HCT116 (cell line): ENCODE measurements around the gene CDH4. TPM values are rescaled to one million over a fixed set of nuclear protein-coding genes. Genes with fewer than 3 reads are reported as not detected.

Experiments used
- ATAC-seq: fragments of 200-7000 bp; cut with Tn5 transposase; 2 replicates; pipeline ENCODE4 v1.9.1; 2020; ENCODE audit warnings: mild to moderate bottlenecking, moderate library complexity
- BruUV-seq: library from RNA; stranded (reverse); fragments of 400-500 nt; replicated peaks from 2 replicates; lab custom pipeline; 2021; lab: Mats Ljungman, UMichigan
- CTCF ChIA-PET: fragments of 300-600 bp; sonication (Branson Sonifier 250); formaldehyde crosslinking; loops from one replicate; lab custom pipeline; 2021; ENCODE audit warnings: antibody characterized with exemption; lab: Charles Lee
- POLR2A ChIA-PET: fragments of 300-600, 350-600 bp; sonication (Branson Sonifier 250); formaldehyde crosslinking; loops from one replicate; lab custom pipeline; 2021; ENCODE audit warnings: antibody characterized with exemption; lab: Charles Lee
- RAD21 ChIA-PET, 2 experiments: fragments of 300-600 bp; sonication (Branson Sonifier 250); formaldehyde crosslinking; loops; one replicate each; lab custom pipeline; 2023; ENCODE audit warnings: low total read pairs in 2 of 2; ENCODE audit not compliant: uncharacterized antibody in 2 of 2, unreplicated experiment in 2 of 2, low non-redundant PET in 1 of 2; lab: Charles Lee
- DNase-seq: peaks from one replicate; pipeline ENCODE4 v3.0.0-alpha.2; 2010; ENCODE audit warnings: low read depth, low spot score
- H2AFZ ChIP-seq: fragments of 200-600 bp; shearing (Covaris generic), sonication (generic); 2 replicates; pipeline ENCODE4 v1.6.1; 2017; ENCODE audit warnings: low read depth, mixed run types, mixed read lengths, antibody characterized with exemption, low read length; ENCODE audit not compliant: poor library complexity, severe bottlenecking
- H3K27ac ChIP-seq: 2 replicates; pipeline ENCODE4 v1.5.1; 2012; ENCODE audit warnings: low read depth, low read length
- H3K27me3 ChIP-seq: fragments of 200-600 bp; sonication (generic); 2 replicates; pipeline ENCODE4 v1.6.1; 2016; ENCODE audit warnings: mixed run types, low read length, mixed read lengths; ENCODE audit not compliant: insufficient read depth
- H3K36me3 ChIP-seq, 2 experiments: fragments of 200-500 bp in 1 of 2; fragments of 200-600 bp in 1 of 2; sonication (Bioruptor generic) in 1 of 2; sonication (generic) in 1 of 2; 2 replicates each; pipeline versions ENCODE4 v1.5.1 to v1.6.1; 2014 to 2016; ENCODE audit warnings: low read length in 2 of 2, inconsistent platforms in 1 of 2, mixed read lengths in 1 of 2, mixed run types in 1 of 2; ENCODE audit not compliant: insufficient read depth in 2 of 2, control insufficient read depth in 1 of 2
- H3K4me1 ChIP-seq, 2 experiments: fragments of 200-600 bp in 1 of 2; sonication (generic) in 1 of 2; 2 replicates each; pipeline versions ENCODE4 v1.5.1 to v1.6.1; 2012 to 2017; ENCODE audit warnings: low read length in 2 of 2, inconsistent platforms in 1 of 2, mild to moderate bottlenecking in 1 of 2, mixed read lengths in 1 of 2, mixed run types in 1 of 2, moderate library complexity in 1 of 2; ENCODE audit not compliant: insufficient read depth in 2 of 2, control insufficient read depth in 1 of 2
- H3K4me2 ChIP-seq: fragments of 200-600 bp; sonication (generic); 2 replicates; pipeline ENCODE4 v1.6.1; 2017; ENCODE audit warnings: mixed run types, low read length, mixed read lengths
- H3K4me3 ChIP-seq, 2 experiments: fragments of 200-600 bp in 1 of 2; sonication (generic) in 1 of 2; replicated peaks in 1 of 2; 2 replicates each; pipeline ENCODE4 v1.5.1; 2011 to 2016; ENCODE audit warnings: low read length in 2 of 2, control low read depth in 1 of 2, low read depth in 1 of 2, mild to moderate bottlenecking in 1 of 2, mixed read lengths in 1 of 2, mixed run types in 1 of 2
- H3K79me2 ChIP-seq: fragments of 200-600 bp; sonication (generic); 2 replicates; pipeline ENCODE4 v1.6.1; 2017; ENCODE audit warnings: mild to moderate bottlenecking, mixed run types, low read length, moderate library complexity, mixed read lengths; ENCODE audit not compliant: insufficient read depth
- H3K9ac ChIP-seq: fragments of 200-600 bp; sonication (generic); 2 replicates; pipeline ENCODE4 v1.6.1; 2016; ENCODE audit warnings: low read length, mixed read lengths
- H3K9me2 ChIP-seq: fragments of 200-600 bp; sonication (generic), shearing (Covaris generic); 2 replicates; pipeline ENCODE4 v1.6.1; 2017; ENCODE audit warnings: mixed run types, mild to moderate bottlenecking, moderate library complexity; ENCODE audit not compliant: insufficient read depth
- H3K9me3 ChIP-seq, 2 experiments: fragments of 200-500 bp in 1 of 2; fragments of 200-600 bp in 1 of 2; sonication (Bioruptor generic) in 1 of 2; sonication (generic) in 1 of 2; 2 replicates each; pipeline ENCODE4 v1.6.1; 2014 to 2017; ENCODE audit warnings: low read length in 2 of 2, mixed read lengths in 2 of 2, inconsistent platforms in 1 of 2, low read depth in 1 of 2, mild to moderate bottlenecking in 1 of 2, mixed run types in 1 of 2, moderate library complexity in 1 of 2; ENCODE audit not compliant: control insufficient read depth in 1 of 2, insufficient read depth in 1 of 2
- H4K20me1 ChIP-seq: fragments of 200-600 bp; sonication (generic), shearing (Covaris generic); 2 replicates; pipeline ENCODE4 v1.6.1; 2017; ENCODE audit warnings: mixed run types, mild to moderate bottlenecking, moderate library complexity; ENCODE audit not compliant: insufficient read depth
- CEBPB ChIP-seq: IDR thresholded peaks from 2 replicates; pipeline ENCODE4 v1.6.1; 2012; ENCODE audit warnings: low read depth
- ELF1 ChIP-seq: IDR thresholded peaks from 2 replicates; pipeline ENCODE4 v1.6.1; 2012; ENCODE audit warnings: low read depth, borderline replicate concordance
- EZH2phosphoT487 ChIP-seq: fragments of 200-600 bp; IDR thresholded peaks from 2 replicates; pipeline ENCODE4 v1.6.1; 2018; ENCODE audit warnings: antibody characterized with exemption, borderline replicate concordance
- FOSL1 ChIP-seq: IDR thresholded peaks from 2 replicates; pipeline ENCODE4 v1.6.1; 2012; ENCODE audit warnings: low read depth
- JUND ChIP-seq: IDR thresholded peaks from 2 replicates; pipeline ENCODE4 v1.6.1; 2012
- RAD21 ChIP-seq: IDR thresholded peaks from 2 replicates; pipeline ENCODE4 v1.6.1; 2012; ENCODE audit warnings: low read depth, mild to moderate bottlenecking
- YY1 ChIP-seq: IDR thresholded peaks from 2 replicates; pipeline ENCODE4 v1.6.1; 2011; ENCODE audit warnings: low read length, low read depth, moderate library complexity, mild to moderate bottlenecking; ENCODE audit not compliant: insufficient replicate concordance; ENCODE audit errors: extremely low read depth
- ZFX ChIP-seq: fragments of 450-650 bp; IDR thresholded peaks from 2 replicates; pipeline ENCODE4 v1.6.1; 2017
- intact Hi-C: fragments of 100-400 bp; cut with micrococcal nuclease; formaldehyde crosslinking; loops from 2 replicates; pipeline ENCODE4 v1.10.0; 2022
- total RNA-seq: library from RNA; stranded (reverse); gene quantifications from one replicate; pipeline ENCODE4 v1.2.1, GENCODE V29; 2021; ENCODE audit not compliant: unreplicated experiment
- TF ChIP-seq, protein P1 (sequence below), 3 experiments: fragments of 200-600 bp in 1 of 3; sonication (generic) in 1 of 3; IDR thresholded peaks in 2 of 3; conservative IDR thresholded peaks in 1 of 3; 2 replicates each; pipeline ENCODE4 v1.5.1; 2012 to 2017; ENCODE audit warnings: low read depth in 2 of 3, low read length in 2 of 3, antibody characterized with exemption in 1 of 3, borderline replicate concordance in 1 of 3, control low read depth in 1 of 3, mild to moderate bottlenecking in 1 of 3, mixed read lengths in 1 of 3, mixed run types in 1 of 3, moderate library complexity in 1 of 3; ENCODE audit not compliant: insufficient read depth in 1 of 3
- TF ChIP-seq, protein P2 (sequence below): IDR thresholded peaks from 2 replicates; pipeline ENCODE4 v1.6.1; 2012
- TF ChIP-seq, protein P3 (sequence below): IDR thresholded peaks from 2 replicates; pipeline ENCODE4 v1.6.1; 2012; ENCODE audit warnings: low read depth

CDH4 gene
- total RNA-seq, 1 experiment from 2014 or later: not detected

DNA sequence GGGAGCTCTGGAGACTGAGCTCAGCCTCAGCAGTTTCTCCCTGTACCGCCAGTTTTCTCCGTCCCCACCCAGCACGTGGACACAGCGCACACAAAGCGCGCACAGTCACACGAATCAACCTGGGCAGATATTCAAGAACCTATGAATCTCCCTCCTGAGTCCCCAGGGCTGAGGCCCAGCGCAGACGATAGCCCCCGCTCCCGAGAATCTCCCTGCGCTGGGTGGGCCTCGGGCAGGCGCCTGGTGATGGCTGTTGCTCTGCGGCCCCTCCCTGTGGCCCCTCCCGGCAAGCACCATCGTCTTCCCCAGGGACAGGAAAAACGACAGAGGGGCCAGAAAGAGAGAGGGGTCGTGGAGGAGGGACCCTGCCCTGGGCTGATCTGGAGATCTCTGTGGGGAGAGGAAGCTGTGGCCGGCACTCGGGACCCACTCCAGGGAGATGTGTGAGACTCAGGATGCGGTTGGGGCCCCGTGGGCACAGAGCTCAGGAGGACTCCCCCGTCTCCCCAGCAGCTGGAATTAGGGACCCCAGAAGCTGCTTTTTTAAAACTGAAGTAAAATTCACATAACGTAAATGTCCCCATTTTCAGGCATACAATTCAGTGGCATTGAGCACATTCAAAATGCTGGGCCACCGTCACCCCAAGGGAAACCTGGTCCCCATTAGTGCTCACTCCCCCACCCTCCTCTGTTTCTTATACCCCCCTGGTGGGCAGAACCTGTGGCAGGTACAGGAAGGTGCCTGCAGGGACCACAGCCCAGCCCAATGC lies 482.9 kb downstream of the CDH4 start:
- ChIA-PET POLR2A (no interaction called here), RAD21 (no interaction called here), CTCF (no interaction called here)
- Histone ChIP-seq H3K9me3 (no peaks in the 10 kb centered on the region), H3K27me3 (peaks cover 35% of the 10 kb centered on the region), H2AFZ (no peak overlapping the region), H3K4me3 (no peak overlapping the region), H3K9me2 (no peaks in the 10 kb centered on the region), H4K20me1 (no peaks in the 10 kb centered on the region), H3K36me3 (no peaks in the 10 kb centered on the region), H3K4me1 (no peaks in the 10 kb centered on the region), H3K4me2 (no peak overlapping the region), H3K79me2 (no peaks in the 10 kb centered on the region), H3K9ac (no peak overlapping the region), H3K27ac (no peak overlapping the region)
- DNase-seq (no peak), ATAC-seq (no peak)
- BruUV-seq: no TSS peak
- TF ChIP-seq CEBPB: no peak
- TF ChIP-seq, protein P1, sequence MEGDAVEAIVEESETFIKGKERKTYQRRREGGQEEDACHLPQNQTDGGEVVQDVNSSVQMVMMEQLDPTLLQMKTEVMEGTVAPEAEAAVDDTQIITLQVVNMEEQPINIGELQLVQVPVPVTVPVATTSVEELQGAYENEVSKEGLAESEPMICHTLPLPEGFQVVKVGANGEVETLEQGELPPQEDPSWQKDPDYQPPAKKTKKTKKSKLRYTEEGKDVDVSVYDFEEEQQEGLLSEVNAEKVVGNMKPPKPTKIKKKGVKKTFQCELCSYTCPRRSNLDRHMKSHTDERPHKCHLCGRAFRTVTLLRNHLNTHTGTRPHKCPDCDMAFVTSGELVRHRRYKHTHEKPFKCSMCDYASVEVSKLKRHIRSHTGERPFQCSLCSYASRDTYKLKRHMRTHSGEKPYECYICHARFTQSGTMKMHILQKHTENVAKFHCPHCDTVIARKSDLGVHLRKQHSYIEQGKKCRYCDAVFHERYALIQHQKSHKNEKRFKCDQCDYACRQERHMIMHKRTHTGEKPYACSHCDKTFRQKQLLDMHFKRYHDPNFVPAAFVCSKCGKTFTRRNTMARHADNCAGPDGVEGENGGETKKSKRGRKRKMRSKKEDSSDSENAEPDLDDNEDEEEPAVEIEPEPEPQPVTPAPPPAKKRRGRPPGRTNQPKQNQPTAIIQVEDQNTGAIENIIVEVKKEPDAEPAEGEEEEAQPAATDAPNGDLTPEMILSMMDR (IDR thresholded peaks at IDR 0.05 in 2 of 3, conservative IDR thresholded peaks at IDR 0.05 in 1 of 3; ENCODE audit: borderline replicate concordance in 1 of 3, insufficient read depth in 1 of 3, low read depth in 2 of 3, low read length in 2 of 3): no peak
- intact Hi-C loops: no loop called here

DNA sequence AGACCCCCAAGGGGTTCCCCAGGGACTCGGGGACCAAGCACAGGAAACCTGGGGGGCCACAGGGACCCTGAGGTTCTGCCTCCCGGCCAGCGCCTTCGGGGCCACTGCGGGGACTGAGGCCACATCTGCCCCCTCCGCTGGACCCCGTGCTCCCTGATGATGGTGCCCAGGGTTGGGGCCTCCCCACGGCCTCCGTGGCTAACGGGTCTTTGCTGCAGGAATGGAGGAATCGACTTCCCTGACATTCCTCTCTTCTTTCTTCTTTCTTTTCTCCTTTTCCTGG lies 483.4 kb downstream of the CDH4 start:
- H3K4me1 ChIP-seq: no peaks in the 10 kb centered on the region
- H3K9me3 ChIP-seq: no peaks in the 10 kb centered on the region
- RAD21 ChIA-PET: no interaction called here
- no TSS peak for BruUV-seq
- no peaks in the 10 kb centered on the region for H3K79me2 ChIP-seq
- H3K4me3 ChIP-seq: no peak overlapping the region
- H2AFZ ChIP-seq: no peak overlapping the region
- intact Hi-C loops: no loop called here
- POLR2A ChIA-PET: no interaction called here
- no peak overlapping the region for H3K9ac ChIP-seq
- no peak for DNase-seq
- no peaks in the 10 kb centered on the region for H3K36me3 ChIP-seq
- CTCF ChIA-PET: no interaction called here
- H4K20me1 ChIP-seq: no peaks in the 10 kb centered on the region
- no peaks in the 10 kb centered on the region for H3K9me2 ChIP-seq
- H3K4me2 ChIP-seq: no peak overlapping the region
- H3K27me3 ChIP-seq: peaks cover 35% of the 10 kb centered on the region
- ATAC-seq: no peak
- H3K27ac ChIP-seq: no peak overlapping the region
- TF ChIP-seq, protein P2, sequence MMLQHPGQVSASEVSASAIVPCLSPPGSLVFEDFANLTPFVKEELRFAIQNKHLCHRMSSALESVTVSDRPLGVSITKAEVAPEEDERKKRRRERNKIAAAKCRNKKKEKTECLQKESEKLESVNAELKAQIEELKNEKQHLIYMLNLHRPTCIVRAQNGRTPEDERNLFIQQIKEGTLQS: no peak
- TF ChIP-seq YY1 (no peak), ELF1 (no peak), EZH2phosphoT487 (no peak), CEBPB (no peak), ZFX (no peak), JUND (no peak), FOSL1 (no peak), RAD21 (no peak)
- TF ChIP-seq, protein P3, sequence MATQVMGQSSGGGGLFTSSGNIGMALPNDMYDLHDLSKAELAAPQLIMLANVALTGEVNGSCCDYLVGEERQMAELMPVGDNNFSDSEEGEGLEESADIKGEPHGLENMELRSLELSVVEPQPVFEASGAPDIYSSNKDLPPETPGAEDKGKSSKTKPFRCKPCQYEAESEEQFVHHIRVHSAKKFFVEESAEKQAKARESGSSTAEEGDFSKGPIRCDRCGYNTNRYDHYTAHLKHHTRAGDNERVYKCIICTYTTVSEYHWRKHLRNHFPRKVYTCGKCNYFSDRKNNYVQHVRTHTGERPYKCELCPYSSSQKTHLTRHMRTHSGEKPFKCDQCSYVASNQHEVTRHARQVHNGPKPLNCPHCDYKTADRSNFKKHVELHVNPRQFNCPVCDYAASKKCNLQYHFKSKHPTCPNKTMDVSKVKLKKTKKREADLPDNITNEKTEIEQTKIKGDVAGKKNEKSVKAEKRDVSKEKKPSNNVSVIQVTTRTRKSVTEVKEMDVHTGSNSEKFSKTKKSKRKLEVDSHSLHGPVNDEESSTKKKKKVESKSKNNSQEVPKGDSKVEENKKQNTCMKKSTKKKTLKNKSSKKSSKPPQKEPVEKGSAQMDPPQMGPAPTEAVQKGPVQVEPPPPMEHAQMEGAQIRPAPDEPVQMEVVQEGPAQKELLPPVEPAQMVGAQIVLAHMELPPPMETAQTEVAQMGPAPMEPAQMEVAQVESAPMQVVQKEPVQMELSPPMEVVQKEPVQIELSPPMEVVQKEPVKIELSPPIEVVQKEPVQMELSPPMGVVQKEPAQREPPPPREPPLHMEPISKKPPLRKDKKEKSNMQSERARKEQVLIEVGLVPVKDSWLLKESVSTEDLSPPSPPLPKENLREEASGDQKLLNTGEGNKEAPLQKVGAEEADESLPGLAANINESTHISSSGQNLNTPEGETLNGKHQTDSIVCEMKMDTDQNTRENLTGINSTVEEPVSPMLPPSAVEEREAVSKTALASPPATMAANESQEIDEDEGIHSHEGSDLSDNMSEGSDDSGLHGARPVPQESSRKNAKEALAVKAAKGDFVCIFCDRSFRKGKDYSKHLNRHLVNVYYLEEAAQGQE: no peak
- TF ChIP-seq, protein P1 (IDR thresholded peaks at IDR 0.05 in 2 of 3, conservative IDR thresholded peaks at IDR 0.05 in 1 of 3; ENCODE audit: borderline replicate concordance in 1 of 3, insufficient read depth in 1 of 3, low read depth in 2 of 3, low read length in 2 of 3): no peak
